ENCODE data around the gene TEX35.

The TEX35 gene

GRCh38 chr1:178506177-178506576 is 6.7 kb upstream of the TEX35 start:
- FAIRE-seq: no peak
- DNase-seq (ENCODE audit: insufficient read length, low spot score): no peak
- TF ChIP-seq SPI1 (IDR thresholded peaks at IDR 0.05; ENCODE audit: low read depth, low read length): no peak
- no peak for TF ChIP-seq POLR2AphosphoS5 (IDR thresholded peaks at IDR 0.05; ENCODE audit: low read depth, low read length)
- TF ChIP-seq POLR2A (IDR thresholded peaks at IDR 0.05; ENCODE audit: low read depth, low read length): no peak

DNA sequence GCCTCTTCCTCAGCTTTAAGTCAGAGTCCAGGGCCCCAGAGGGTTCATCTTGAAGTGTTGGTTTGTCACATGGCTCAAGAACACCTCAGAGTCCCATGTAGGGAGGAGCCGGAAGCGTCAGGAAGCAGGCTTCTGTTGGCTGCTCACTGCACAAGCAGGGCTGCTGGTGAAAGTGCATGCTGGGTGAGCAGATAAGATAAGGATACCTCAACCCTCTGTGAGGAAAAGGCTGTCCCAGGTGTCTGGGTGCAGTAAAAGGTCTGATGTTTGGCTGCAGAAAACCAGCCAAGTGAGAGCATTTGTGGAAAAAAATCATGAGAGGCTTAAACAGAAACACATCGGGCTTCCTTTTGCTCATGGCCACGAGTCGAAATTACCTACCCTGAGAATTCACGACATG is 6.2 kb upstream of the TEX35 start:
- DNase-seq (ENCODE audit: insufficient read length, low spot score) (no peak), FAIRE-seq (no peak)
- no peak for TF ChIP-seq POLR2AphosphoS5 (IDR thresholded peaks at IDR 0.05; ENCODE audit: low read depth, low read length)
- no peak for TF ChIP-seq TAF1 (IDR thresholded peaks at IDR 0.05; ENCODE audit: low read depth, low read length)

DNA sequence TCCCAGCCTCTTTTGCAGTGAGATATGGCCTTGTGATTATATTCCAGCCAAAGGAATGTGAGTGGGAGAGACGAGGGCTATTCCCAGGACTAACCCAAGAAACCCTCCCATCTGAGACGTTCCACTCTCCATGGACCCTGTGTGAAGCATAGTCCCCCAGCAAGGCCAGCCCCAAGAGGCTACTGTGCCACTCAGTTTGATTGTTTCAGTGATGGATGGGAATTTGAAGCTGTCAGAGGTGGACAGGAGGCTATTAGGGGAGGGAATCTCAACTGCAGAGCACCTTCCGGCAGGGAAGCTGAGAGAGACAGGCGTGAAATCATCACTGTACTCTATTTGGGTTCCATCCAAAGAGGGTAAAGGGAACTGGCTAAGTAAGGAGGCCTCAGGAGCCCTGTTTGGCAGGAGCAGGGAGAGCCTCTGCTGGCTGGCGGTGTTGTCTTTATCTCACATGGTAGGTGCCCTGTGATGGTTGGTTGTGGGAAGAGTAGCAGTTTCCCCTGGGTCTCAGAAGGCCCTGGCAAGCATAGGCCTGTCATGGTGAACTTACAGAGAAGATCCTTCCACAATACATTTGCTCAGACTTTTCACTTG is 3.4 kb upstream of the TEX35 start:
- FAIRE-seq: no peak
- TF ChIP-seq POU2F2 (IDR thresholded peaks at IDR 0.05; ENCODE audit: low read depth, low read length) (no peak), POLR2AphosphoS5 (IDR thresholded peaks at IDR 0.05; ENCODE audit: low read depth, low read length) (no peak), SPI1 (IDR thresholded peaks at IDR 0.05; ENCODE audit: low read depth, low read length) (no peak), TAF1 (IDR thresholded peaks at IDR 0.05; ENCODE audit: low read depth, low read length) (no peak), PAX5 (IDR thresholded peaks at IDR 0.05; ENCODE audit: insufficient read depth, low read length, severe bottlenecking) (no peak), POLR2A (IDR thresholded peaks at IDR 0.05; ENCODE audit: low read depth, low read length) (no peak)

DNA sequence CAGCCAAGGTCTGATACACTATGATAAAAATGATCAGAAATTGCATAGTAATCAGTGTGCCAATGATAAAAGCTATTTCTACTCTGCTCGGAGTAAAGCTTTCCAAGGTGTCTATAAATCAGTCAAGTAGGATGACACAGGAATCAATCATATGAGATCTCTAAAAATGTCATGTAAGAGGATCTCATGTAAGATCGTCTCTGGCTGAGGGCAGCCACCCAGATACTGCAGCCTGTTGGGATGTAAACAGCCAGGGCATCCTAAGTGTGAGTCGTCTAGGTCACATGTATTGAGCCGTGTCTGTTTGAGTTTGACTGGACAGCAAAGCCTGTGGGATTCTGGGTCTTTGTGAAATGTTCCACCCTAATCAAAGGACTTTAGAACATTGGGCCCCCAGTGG is 2.8 kb upstream of the TEX35 start:
- no peak for FAIRE-seq
- no peak for DNase-seq (ENCODE audit: insufficient read length, low spot score)
- TF ChIP-seq SPI1 (IDR thresholded peaks at IDR 0.05; ENCODE audit: low read depth, low read length) (no peak), TAF1 (IDR thresholded peaks at IDR 0.05; ENCODE audit: low read depth, low read length) (no peak), POU2F2 (IDR thresholded peaks at IDR 0.05; ENCODE audit: low read depth, low read length) (no peak), POLR2A (IDR thresholded peaks at IDR 0.05; ENCODE audit: low read depth, low read length) (no peak), POLR2AphosphoS5 (IDR thresholded peaks at IDR 0.05; ENCODE audit: low read depth, low read length) (no peak), PAX5 (IDR thresholded peaks at IDR 0.05; ENCODE audit: insufficient read depth, low read length, severe bottlenecking) (no peak)

More for the DNA sequence above, 3.4 kb upstream of the TEX35 start:
- no peak for DNase-seq (ENCODE audit: insufficient read length, low spot score)

DNA sequence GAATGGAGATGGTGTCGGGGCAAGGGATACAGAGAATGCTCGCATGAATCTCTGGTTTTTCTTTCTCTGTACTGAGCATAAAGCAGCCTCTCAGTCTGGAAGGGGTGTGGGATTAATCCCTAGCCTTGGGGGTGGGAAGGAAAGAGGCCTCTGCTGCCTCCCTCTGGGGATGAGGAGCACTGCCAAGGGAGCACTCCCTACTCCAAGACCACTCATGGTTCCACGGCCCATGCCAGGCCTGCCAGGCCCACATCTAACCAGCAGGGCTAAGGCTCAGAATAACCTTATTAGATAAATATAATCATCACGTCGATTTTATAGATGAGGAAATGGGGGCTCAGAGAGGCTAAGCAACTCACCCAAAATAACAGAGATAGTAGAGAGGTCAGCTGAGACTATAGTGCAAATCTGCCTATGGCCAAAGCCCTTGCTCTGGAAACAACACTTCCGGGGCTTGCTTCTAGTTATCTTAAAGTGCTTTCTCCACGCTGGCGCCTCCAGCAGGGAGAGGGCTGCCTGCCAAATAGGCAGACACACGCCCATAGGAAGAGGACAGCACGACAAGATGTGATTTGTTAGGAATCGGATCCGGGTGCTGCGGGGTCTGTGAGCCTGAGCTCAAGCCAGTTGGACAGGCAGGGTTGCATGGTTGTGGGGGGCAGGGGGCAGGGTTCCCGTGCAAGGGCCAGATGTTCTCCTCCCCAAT is 522 bp downstream of the TEX35 start:
- TF ChIP-seq PAX5 (IDR thresholded peaks at IDR 0.05; ENCODE audit: insufficient read depth, low read length, severe bottlenecking) (no peak), SPI1 (IDR thresholded peaks at IDR 0.05; ENCODE audit: low read depth, low read length) (no peak), POU2F2 (IDR thresholded peaks at IDR 0.05; ENCODE audit: low read depth, low read length) (no peak), POLR2AphosphoS5 (IDR thresholded peaks at IDR 0.05; ENCODE audit: low read depth, low read length) (no peak), POLR2A (IDR thresholded peaks at IDR 0.05; ENCODE audit: low read depth, low read length) (no peak), TAF1 (IDR thresholded peaks at IDR 0.05; ENCODE audit: low read depth, low read length) (no peak)
- no peak for FAIRE-seq
- DNase-seq (ENCODE audit: insufficient read length, low spot score): no peak

GRCh38 chr1:178516110-178516509 is 3.2 kb downstream of the TEX35 start:
- DNase-seq (ENCODE audit: insufficient read length, low spot score): no peak
- FAIRE-seq: no peak
- TF ChIP-seq TAF1 (IDR thresholded peaks at IDR 0.05; ENCODE audit: low read depth, low read length) (no peak), PAX5 (IDR thresholded peaks at IDR 0.05; ENCODE audit: insufficient read depth, low read length, severe bottlenecking) (no peak), POU2F2 (IDR thresholded peaks at IDR 0.05; ENCODE audit: low read depth, low read length) (no peak), SPI1 (IDR thresholded peaks at IDR 0.05; ENCODE audit: low read depth, low read length) (no peak), POLR2A (IDR thresholded peaks at IDR 0.05; ENCODE audit: low read depth, low read length) (no peak), POLR2AphosphoS5 (IDR thresholded peaks at IDR 0.05; ENCODE audit: low read depth, low read length) (no peak)

DNA sequence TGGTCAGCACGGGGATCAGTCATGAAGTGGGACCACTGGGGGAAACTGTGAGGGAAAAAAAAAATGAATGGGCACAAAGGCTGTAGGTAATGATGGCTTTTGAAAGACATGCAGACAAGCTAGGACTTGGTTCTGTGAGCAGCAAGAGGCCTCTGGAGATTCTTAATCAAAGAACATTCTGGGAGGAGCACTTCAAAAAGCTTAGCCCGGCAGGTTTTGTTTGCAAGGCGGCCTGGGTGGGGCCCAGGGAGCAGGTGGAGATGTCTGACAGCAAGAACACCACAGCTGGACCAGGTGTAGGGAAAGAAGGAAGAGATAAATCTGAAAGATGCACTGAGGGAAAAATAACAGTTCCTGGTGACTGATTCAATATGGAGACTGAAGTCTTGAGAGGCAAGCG is 6.0 kb downstream of the TEX35 start:
- DNase-seq (ENCODE audit: insufficient read length, low spot score) (no peak), FAIRE-seq (no peak)
- TF ChIP-seq POLR2A (IDR thresholded peaks at IDR 0.05; ENCODE audit: low read depth, low read length) (no peak), TAF1 (IDR thresholded peaks at IDR 0.05; ENCODE audit: low read depth, low read length) (no peak)

DNA sequence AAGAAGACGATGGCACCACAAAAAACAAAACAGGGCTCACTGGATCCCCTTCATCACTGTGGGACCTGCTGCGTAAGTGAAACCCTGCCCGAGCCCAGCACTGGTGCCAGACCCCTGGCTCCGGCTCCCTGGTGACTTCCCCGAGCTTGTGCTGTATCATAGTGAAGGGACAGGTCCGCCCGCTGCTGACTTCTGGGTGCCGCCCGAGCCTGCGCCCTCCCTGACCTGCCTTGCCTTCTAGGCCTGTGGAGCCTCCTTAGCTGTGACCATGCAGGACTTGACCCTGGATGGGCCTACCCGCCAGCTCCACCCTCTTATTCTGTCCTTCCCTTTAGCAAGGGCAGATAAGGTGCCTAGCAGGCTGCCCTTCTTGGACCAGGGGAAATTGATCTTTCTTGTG is 7.9 kb downstream of the TEX35 start:
- TF ChIP-seq SPI1 (IDR thresholded peaks at IDR 0.05; ENCODE audit: low read depth, low read length) (no peak), POLR2AphosphoS5 (IDR thresholded peaks at IDR 0.05; ENCODE audit: low read depth, low read length) (no peak), POLR2A (IDR thresholded peaks at IDR 0.05; ENCODE audit: low read depth, low read length) (no peak), POU2F2 (IDR thresholded peaks at IDR 0.05; ENCODE audit: low read depth, low read length) (no peak), TAF1 (IDR thresholded peaks at IDR 0.05; ENCODE audit: low read depth, low read length) (no peak), PAX5 (IDR thresholded peaks at IDR 0.05; ENCODE audit: insufficient read depth, low read length, severe bottlenecking) (no peak)
- no peak for DNase-seq (ENCODE audit: insufficient read length, low spot score)
- FAIRE-seq: no peak

DNA sequence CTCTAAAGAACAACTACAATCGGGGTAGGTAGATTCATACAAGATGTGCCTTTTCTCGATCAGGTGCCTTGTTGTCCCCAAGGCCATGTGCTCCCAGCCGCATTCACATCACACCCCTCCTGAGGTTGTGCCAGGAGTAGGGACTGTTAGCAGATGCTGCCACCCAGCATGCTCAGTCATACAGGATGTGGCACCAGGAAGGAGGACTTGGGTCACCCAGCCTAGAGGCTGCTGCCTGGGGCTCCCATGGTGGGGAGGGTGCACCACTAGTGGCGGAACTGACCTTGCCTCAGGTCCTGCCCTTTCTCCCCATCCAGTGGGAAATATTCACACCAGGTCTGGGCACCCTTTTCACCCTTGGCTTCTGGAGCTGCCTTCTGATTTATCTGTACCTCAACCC is 8.3 kb downstream of the TEX35 start:
- no peak for DNase-seq (ENCODE audit: insufficient read length, low spot score)
- TF ChIP-seq POU2F2 (IDR thresholded peaks at IDR 0.05; ENCODE audit: low read depth, low read length) (no peak), SPI1 (IDR thresholded peaks at IDR 0.05; ENCODE audit: low read depth, low read length) (no peak), PAX5 (IDR thresholded peaks at IDR 0.05; ENCODE audit: insufficient read depth, low read length, severe bottlenecking) (no peak), POLR2AphosphoS5 (IDR thresholded peaks at IDR 0.05; ENCODE audit: low read depth, low read length) (no peak), POLR2A (IDR thresholded peaks at IDR 0.05; ENCODE audit: low read depth, low read length) (no peak), TAF1 (IDR thresholded peaks at IDR 0.05; ENCODE audit: low read depth, low read length) (no peak)
- FAIRE-seq: no peak

GRCh38 chr1:178527117-178527516 is 14.2 kb downstream of the TEX35 start:
- no peak for FAIRE-seq
- DNase-seq (ENCODE audit: insufficient read length, low spot score): no peak
- TF ChIP-seq POLR2A (IDR thresholded peaks at IDR 0.05; ENCODE audit: low read depth, low read length) (no peak), POLR2AphosphoS5 (IDR thresholded peaks at IDR 0.05; ENCODE audit: low read depth, low read length) (no peak), PAX5 (IDR thresholded peaks at IDR 0.05; ENCODE audit: insufficient read depth, low read length, severe bottlenecking) (no peak), SPI1 (IDR thresholded peaks at IDR 0.05; ENCODE audit: low read depth, low read length) (no peak), POU2F2 (IDR thresholded peaks at IDR 0.05; ENCODE audit: low read depth, low read length) (no peak), TAF1 (IDR thresholded peaks at IDR 0.05; ENCODE audit: low read depth, low read length) (no peak)

All from GM12891 (cell line).